GM21423 (cell line): Measurements from ENCODE around the gene SAP30BP.

Experiments
- ATAC-seq: cut with Tn5 transposase; IDR thresholded peaks from one replicate; pipeline ENCODE4 v1.9.1; 2021; ENCODE audit warnings: mild to moderate bottlenecking, moderate library complexity; ENCODE audit not compliant: unreplicated experiment

Gene SAP30BP

GRCh38 chr17:75666959-75667790 is at the start of gene SAP30BP, which contains the start of gene RECQL5:
Gene SAP30BP (plus strand): TSS chr17:75667338. CDS start chr17:75667373, 35 bp downstream.
Gene RECQL5 (minus strand): TSS chr17:75667154. CDS start chr17:75666557, 597 bp downstream.
- peak; percentile 78 for ATAC-seq

DNA sequence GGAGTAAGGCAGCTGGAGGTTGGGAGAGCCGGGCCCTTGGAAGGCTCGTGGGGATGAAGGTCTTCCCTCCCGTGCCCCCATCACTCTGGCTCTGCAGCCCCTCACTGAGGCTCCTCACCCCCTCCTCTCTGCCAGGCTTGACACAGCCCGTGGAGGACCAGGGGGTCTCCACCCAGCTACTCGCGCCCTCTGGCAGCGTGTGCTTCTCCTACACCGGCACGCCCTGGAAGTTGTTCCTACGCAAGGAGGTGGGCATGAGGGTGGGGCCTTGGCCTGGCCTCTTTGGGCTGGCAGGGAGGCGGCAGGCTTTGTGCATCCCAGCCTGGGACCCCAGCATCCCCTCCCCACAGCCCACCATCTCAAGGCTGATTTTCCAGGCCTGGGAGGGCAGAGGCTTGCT is 49.5 kb upstream of the SAP30BP start:
- no peak for ATAC-seq

DNA sequence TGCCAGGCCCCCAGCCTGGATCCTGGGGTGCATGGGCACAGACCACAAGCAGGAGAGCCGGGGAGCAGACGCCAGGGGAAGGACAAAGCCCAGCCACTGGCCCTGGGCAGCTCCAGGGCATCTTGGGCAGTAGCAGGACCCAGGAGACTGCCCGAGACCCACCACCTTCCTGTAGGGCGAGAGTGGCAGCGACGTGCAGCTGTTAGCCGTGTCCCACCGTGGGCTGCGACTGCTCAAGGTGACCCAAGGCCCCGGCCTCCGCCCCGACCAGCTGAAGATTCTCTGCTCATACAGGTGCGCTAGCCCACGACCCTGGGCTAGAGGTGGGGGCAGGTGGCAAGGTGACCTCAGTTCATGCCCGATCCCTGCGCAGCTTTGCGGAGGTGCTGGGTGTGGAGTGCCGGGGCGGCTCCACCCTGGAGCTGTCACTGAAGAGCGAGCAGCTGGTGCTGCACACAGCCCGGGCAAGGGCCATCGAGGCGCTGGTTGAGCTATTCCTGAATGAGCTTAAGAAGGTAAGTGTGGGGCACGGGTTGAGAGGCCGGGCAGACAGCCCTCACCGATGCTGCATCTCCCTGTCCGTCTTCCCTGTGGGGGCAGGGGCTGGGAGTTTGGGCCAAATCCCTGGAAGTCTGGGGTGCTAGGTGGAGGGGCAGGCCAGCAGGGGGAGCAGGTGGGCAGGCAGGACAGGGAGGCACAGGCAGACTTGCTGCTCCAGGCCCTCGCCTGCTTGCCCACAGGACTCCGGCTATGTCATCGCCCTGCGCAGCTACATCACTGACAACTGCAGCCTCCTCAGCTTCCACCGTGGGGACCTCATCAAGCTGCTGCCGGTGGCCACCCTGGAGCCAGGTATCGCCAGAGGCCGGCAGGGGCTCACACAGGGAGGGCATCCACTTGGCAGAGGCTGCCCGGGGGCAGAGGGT is 47.4 kb upstream of the SAP30BP start:
- ATAC-seq = no peak

- no peak for ATAC-seq
Observed at GRCh38 chr17:75621489-75621888, 45.6 kb upstream of the SAP30BP start.

GRCh38 chr17:75622076-75622475 is 45.1 kb upstream of the SAP30BP start:
- no peak for ATAC-seq

GRCh38 chr17:75622771-75623273 is 44.3 kb upstream of the SAP30BP start:
- ATAC-seq = no peak

- no peak for ATAC-seq
Observed at GRCh38 chr17:75623386-75623785, 43.8 kb upstream of the SAP30BP start.

- no peak for ATAC-seq
Observed at GRCh38 chr17:75624021-75624420, 43.1 kb upstream of the SAP30BP start.

DNA sequence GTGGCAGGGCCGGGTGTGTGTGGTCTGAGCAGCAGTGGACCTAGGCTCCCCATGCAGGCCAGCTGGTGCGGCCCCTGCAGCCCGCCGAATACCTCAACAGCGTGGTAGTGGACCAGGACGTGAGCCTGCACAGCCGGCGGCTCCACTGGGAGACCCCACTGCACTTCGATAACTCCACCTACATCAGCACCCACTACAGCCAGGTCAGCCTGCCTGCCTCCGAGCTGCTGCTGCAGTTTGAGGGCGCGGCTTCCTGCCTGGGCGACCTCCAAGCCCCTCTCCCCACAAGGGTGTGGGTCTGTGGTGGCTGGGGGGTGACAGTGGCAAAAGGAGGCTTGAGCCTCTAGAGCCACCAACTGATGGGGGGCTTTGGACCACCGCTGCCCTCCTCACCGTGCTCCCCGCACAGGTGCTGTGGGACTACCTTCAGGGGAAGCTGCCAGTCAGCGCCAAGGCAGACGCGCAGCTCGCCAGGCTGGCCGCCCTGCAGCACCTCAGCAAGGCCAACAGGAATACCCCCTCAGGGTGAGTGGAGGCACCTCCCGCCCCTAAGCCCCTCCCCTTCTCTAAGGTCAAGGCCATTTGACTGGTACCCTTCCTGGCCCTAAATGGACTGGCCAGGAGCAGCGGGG is 42.3 kb upstream of the SAP30BP start:
- no peak for ATAC-seq

- no peak for ATAC-seq
Observed at GRCh38 chr17:75625813-75626486, 41.2 kb upstream of the SAP30BP start.

DNA sequence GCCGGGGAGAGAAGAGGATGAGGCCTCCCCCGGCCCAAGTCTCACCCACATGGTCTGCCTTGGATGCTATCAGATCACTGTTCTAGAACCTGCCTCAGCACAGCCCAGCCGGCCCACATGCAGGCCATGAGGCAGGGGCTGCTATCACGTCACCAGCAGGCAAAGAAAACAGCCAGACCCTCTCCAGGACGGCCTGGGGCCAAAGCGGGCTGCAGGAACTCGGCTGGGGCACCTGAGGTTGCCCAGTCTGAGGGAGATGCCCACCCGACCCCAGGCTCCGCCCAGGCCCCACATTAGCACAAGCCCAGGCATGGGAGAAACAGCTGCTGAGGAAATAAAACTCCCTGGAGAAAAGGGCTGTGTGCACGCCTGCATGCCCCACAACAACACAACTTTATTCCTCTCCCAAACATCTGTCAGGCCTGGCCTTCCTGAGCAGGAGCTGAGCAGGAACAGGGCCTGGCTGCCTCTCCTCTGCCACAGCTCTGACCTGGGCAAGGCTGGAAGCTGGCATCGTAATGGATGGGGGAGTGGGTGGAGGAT is 40.6 kb upstream of the SAP30BP start:
- no peak for ATAC-seq

- no peak for ATAC-seq
Observed at GRCh38 chr17:75627094-75627493, 40.0 kb upstream of the SAP30BP start.

DNA sequence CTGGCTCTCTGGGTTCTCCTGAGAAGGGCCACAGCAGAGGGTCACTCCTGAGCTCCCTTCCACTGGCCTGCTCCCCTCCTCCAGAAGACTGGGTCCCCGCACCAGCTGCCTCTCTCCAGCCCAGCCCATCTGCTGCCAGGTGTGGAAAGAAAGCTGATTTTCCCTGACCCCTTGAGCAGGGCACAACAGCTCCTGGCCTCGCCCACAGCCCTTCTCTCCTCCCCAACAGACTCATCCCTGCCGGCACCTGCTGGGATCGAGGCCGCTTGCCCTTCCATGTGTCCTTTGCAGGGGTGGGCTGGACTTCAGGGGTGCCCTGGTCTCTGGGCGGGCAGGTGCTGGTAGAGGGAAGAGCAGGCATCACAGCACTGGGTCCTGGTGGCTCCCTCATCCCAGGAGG is 38.7 kb upstream of the SAP30BP start:
- no peak for ATAC-seq

- no peak for ATAC-seq
Observed at GRCh38 chr17:75629157-75629556, 38.0 kb upstream of the SAP30BP start.

- no peak for ATAC-seq
Observed at GRCh38 chr17:75630071-75630917, 36.8 kb upstream of the SAP30BP start.

DNA sequence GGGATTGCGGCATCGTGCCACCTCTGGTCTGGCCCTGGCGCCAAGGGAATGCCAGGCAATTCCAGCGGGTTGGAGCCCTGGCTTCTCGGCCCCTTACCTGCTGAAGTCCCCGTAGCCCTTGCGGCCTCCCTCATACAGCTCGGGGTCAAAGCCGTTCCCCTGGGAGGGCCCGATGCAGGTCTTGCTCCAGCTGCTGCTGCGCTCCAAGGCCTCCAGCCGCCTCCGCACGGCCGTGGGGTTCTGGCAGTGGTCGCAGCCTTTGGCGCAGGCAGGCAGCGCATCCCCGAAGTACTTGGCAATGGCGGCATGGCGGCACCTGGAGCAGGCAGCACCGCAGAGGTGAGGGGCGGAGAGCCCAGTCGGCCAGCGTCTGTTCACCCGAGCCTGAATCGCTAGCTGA is 35.8 kb upstream of the SAP30BP start:
- ATAC-seq = no peak

GRCh38 chr17:75632428-75632827 is 34.7 kb upstream of the SAP30BP start:
- ATAC-seq = no peak

DNA sequence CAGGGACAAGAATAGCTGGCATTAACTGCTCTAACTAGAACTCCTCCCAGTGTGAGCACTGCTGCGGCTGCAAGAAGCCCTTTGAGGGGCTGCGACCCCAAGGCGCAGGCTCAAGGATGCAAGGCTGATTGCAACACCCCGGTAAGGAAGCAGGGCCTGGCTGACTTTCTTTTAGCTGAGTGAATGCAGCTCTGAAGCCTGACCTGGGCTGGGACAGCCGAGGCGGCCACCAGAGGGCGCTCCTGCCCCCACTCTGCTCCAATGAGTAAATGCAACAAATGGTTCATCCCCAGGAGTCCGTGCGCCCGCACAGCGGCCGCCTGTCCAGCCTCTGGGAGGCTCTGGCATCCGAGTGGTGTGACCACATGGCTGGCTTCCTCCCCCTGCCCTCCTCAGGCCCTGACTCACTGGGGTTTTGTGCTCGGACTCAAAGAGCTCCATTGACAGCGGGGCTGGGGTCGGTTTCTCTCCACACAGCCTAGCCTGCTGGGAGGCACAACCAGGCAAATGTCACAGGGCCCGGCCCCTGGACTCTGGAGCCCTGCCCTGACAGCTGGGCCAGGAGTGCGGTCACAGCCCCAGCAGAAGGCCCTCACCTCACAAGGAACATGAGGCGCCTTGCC is 34.2 kb upstream of the SAP30BP start, which contains the start of gene SMIM5:
TSS of gene SMIM5 (plus strand) at position 572 of the 623 bp plus-strand sequence. CDS start 6,768 bp downstream, outside the sequence.
- no peak for ATAC-seq
